Right cardiac atrium (tissue), 5 donors: ENCODE data around the gene TGFBI. TPM values are rescaled to one million over a fixed set of nuclear protein-coding genes. Genes with fewer than 3 reads are reported as not detected.

ENCODE experiments used
- ATAC-seq, 2 donors: fragments of 200-7000 bp; cut with Tn5 transposase; one replicate each; pipeline versions ENCODE4 v1.8.0 to v1.9.1; 2020; ENCODE audit warnings: moderate library complexity in 2 of 2, mild to moderate bottlenecking in 1 of 2
- DNase-seq, 3 donors: peaks; one replicate each; pipeline ENCODE4 v3.0.0-alpha.2; 2020
- H3K27ac ChIP-seq: one replicate; pipeline ENCODE4 v1.5.1; 2013; ENCODE audit warnings: mild to moderate bottlenecking, low read length, control low read depth, moderate library complexity
- H3K27me3 ChIP-seq: one replicate; pipeline ENCODE4 v1.6.1; 2013; ENCODE audit not compliant: control insufficient read depth, insufficient read depth
- H3K4me1 ChIP-seq: one replicate; pipeline ENCODE4 v1.6.1; 2013; ENCODE audit warnings: low read length; ENCODE audit not compliant: control insufficient read depth, insufficient read depth
- H3K4me3 ChIP-seq: one replicate; pipeline ENCODE4 v1.5.1; 2013; ENCODE audit warnings: low read length, control low read depth
- H3K9me3 ChIP-seq: one replicate; pipeline ENCODE4 v1.6.1; 2013; ENCODE audit warnings: low read length; ENCODE audit not compliant: control insufficient read depth
- WGBS: extraction: QIAGEN DNeasy Blood & Tissue Kit; methylation state at CpG from one replicate; pipeline ENCODE4 v1.1.7; 2013; 5-methylcytosine and 5-hydroxymethylcytosine counted together
- intact Hi-C, 4 donors: fragments of 100-400 bp; cut with DNase I; formaldehyde crosslinking; loops; one replicate each; pipeline versions ENCODE4 v1.11.0 to v1.14.0; 2022 to 2023
- polyA plus RNA-seq: library from polyadenylated mRNA; stranded (reverse); fragments of 200-250 nt; gene quantifications from one replicate; pipeline ENCODE4 v1.2.3, GENCODE V29; 2013
- total RNA-seq, 4 donors: library from RNA; stranded (reverse); fragmentation: NEBNext Ultra II Directional; extraction: Animal tissue kit (Norgen Biotek cat#: 25700); gene quantifications; one replicate each; pipeline ENCODE4 v1.2.1, GENCODE V29; 2021
- donor health status: healthy with polysubstance abuse.
- donor health status: DM: no; HTN: yes; CAD: no.
- donor health status: DM: no; HTN: no; CAD: no.
- donor health status: DM: no; HTN: yes; CAD: no; lungs with severe emphysema.
- donor health status: DM: yes; HTN: yes; CAD: no.

TGFBI gene
- total and polyA plus RNA-seq, 5 donors, result 41.6 to 60.4 (median 47.0) TPM

- peak; percentile 52 to 74 (median 70) for DNase-seq
- H3K27ac ChIP-seq, result no peak overlapping the region
- 72% methylated on average over 8 of the region's 8 CpGs for WGBS
These were observed 19.1 kb downstream of the TGFBI start for GRCh38 chr5:136047858-136048257.

GRCh38 chr5:136048966-136049365 lies 20.2 kb downstream of the TGFBI start:
- Histone ChIP-seq H3K9me3 (no peaks in the 10 kb centered on the region), H3K4me3 (no peak overlapping the region), H3K27me3 (no peaks in the 10 kb centered on the region), H3K4me1 (peaks cover 6% of the 10 kb centered on the region), H3K27ac (no peak overlapping the region)
- no peak for ATAC-seq
- intact Hi-C loops, result no loop called here
- DNase-seq, result no peak
- 88% methylated on average over 6 of the region's 6 CpGs for WGBS

More at GRCh38 chr5:136047858-136048257, 19.1 kb downstream of the TGFBI start:
- peaks cover 4% of the 10 kb centered on the region for H3K4me1 ChIP-seq
- no peak overlapping the region for H3K4me3 ChIP-seq
- intact Hi-C loops, result no loop called here
- ATAC-seq, result peak; percentile 37 to 53
- H3K9me3 ChIP-seq, result no peaks in the 10 kb centered on the region
- H3K27me3 ChIP-seq, result no peaks in the 10 kb centered on the region

- peaks cover 6% of the 10 kb centered on the region for H3K4me1 ChIP-seq
These were observed 22.9 kb downstream of the TGFBI start for GRCh38 chr5:136051486-136052220.

GRCh38 chr5:136052692-136053335 lies 24.0 kb downstream of the TGFBI start:
- intact Hi-C loops, result loop anchor here in 1 of 4 donors (10.0 kb wide), 1 partner anchor 108 kb away; no protein-coding TSS in a partner anchor
- H3K27ac ChIP-seq, result no peak overlapping the region
- no peak overlapping the region for H3K4me3 ChIP-seq

More at GRCh38 chr5:136051486-136052220, 22.9 kb downstream of the TGFBI start:
- 89% methylated on average over 12 of the region's 12 CpGs for WGBS
- DNase-seq (no peak), ATAC-seq (no peak)
- intact Hi-C loops, result loop anchor here in 1 of 4 donors (10.0 kb wide), 1 partner anchor 107 kb away; no protein-coding TSS in a partner anchor
- Histone ChIP-seq H3K27me3 (no peaks in the 10 kb centered on the region), H3K4me3 (no peak overlapping the region), H3K9me3 (no peaks in the 10 kb centered on the region), H3K27ac (no peak overlapping the region)

GRCh38 chr5:136053336-136054141 lies 24.8 kb downstream of the TGFBI start:
- H3K4me1 ChIP-seq, result peaks cover 8% of the 10 kb centered on the region
- ATAC-seq (peak; percentile 14 to 53), DNase-seq (no peak)
- no peaks in the 10 kb centered on the region for H3K9me3 ChIP-seq
- no peak overlapping the region for H3K4me3 ChIP-seq
- no peaks in the 10 kb centered on the region for H3K27me3 ChIP-seq
- WGBS, result 61% methylated on average over 6 of the region's 6 CpGs
- no peak overlapping the region for H3K27ac ChIP-seq
- intact Hi-C loops, result loop anchor here in 1 of 4 donors (10.0 kb wide), 1 partner anchor 109 kb away; no protein-coding TSS in a partner anchor

More at GRCh38 chr5:136052692-136053335, 24.0 kb downstream of the TGFBI start:
- no peaks in the 10 kb centered on the region for H3K27me3 ChIP-seq
- H3K9me3 ChIP-seq, result no peaks in the 10 kb centered on the region
- H3K4me1 ChIP-seq, result peaks cover 7% of the 10 kb centered on the region
- ATAC-seq, result no peak
- 95% methylated on average over 13 of the region's 13 CpGs for whole genome bisulfite sequencing
- DNase-seq, result peak in 1 of 3 donors; percentile 50

- peaks cover 8% of the 10 kb centered on the region for H3K4me1 ChIP-seq
- H3K27ac ChIP-seq, result peak overlapping the region; percentile 49
- ATAC-seq (no peak), DNase-seq (no peak)
- H3K27me3 ChIP-seq, result no peaks in the 10 kb centered on the region
- no peak overlapping the region for H3K4me3 ChIP-seq
- no peaks in the 10 kb centered on the region for H3K9me3 ChIP-seq
- WGBS, result 58% methylated on average over 7 of the region's 7 CpGs
- intact Hi-C loops, result loop anchor here in 1 of 4 donors (10.0 kb wide), 1 partner anchor 110 kb away; no protein-coding TSS in a partner anchor
These were observed 25.6 kb downstream of the TGFBI start for GRCh38 chr5:136054142-136055019.

GRCh38 chr5:136055612-136056309 lies 27.0 kb downstream of the TGFBI start:
- 92% methylated on average over 14 of the region's 14 CpGs for WGBS
- Histone ChIP-seq H3K27me3 (no peaks in the 10 kb centered on the region), H3K4me1 (peaks cover 8% of the 10 kb centered on the region), H3K9me3 (no peaks in the 10 kb centered on the region), H3K27ac (no peak overlapping the region), H3K4me3 (no peak overlapping the region)
- intact Hi-C loops, result loop anchor here in 1 of 4 donors (10.0 kb wide), 1 partner anchor 111 kb away; no protein-coding TSS in a partner anchor
- DNase-seq (no peak), ATAC-seq (no peak)

- intact Hi-C loops, result loop anchor here in 1 of 4 donors (10.0 kb wide), 1 partner anchor 112 kb away; no protein-coding TSS in a partner anchor
- H3K4me1 ChIP-seq, result peaks cover 8% of the 10 kb centered on the region
These were observed 27.5 kb downstream of the TGFBI start for GRCh38 chr5:136056336-136056735.

GRCh38 chr5:136056771-136057335 lies 28.1 kb downstream of the TGFBI start:
- Histone ChIP-seq H3K27ac (no peak overlapping the region), H3K4me1 (peaks cover 8% of the 10 kb centered on the region), H3K27me3 (no peaks in the 10 kb centered on the region), H3K9me3 (no peaks in the 10 kb centered on the region), H3K4me3 (no peak overlapping the region)
- DNase-seq (no peak), ATAC-seq (no peak)
- 83% methylated on average over 8 of the region's 8 CpGs for WGBS
- intact Hi-C loops, result loop anchor here in 1 of 4 donors (10.0 kb wide), 1 partner anchor 112 kb away; no protein-coding TSS in a partner anchor

More at GRCh38 chr5:136056336-136056735, 27.5 kb downstream of the TGFBI start:
- 90% methylated on average over 5 of the region's 5 CpGs for WGBS
- Histone ChIP-seq H3K27me3 (no peaks in the 10 kb centered on the region), H3K9me3 (no peaks in the 10 kb centered on the region), H3K27ac (no peak overlapping the region), H3K4me3 (no peak overlapping the region)
- ATAC-seq (no peak), DNase-seq (no peak)
